Heart left ventricle (tissue), 16 donors: Measurements from ENCODE around the gene RAF1. TPM values are rescaled to one million over a fixed set of nuclear protein-coding genes. Genes with fewer than 3 reads are reported as not detected.

Source experiments
- ATAC-seq, 4 donors: fragments of 200-7000 bp; cut with Tn5 transposase; one replicate each; pipeline ENCODE4 v1.9.1; 2020 to 2022; ENCODE audit warnings: moderate library complexity in 4 of 4, mild to moderate bottlenecking in 3 of 4, moderate number of reproducible peaks in 1 of 4
- DNase-seq, 5 donors: peaks; one replicate each; pipeline ENCODE4 v3.0.0-alpha.2; 2020
- H3K27ac ChIP-seq, 12 donors: fragments of 200-600 bp; sonication (generic) in 4 of 12; one replicate each; pipeline versions ENCODE4 v1.5.0 to v1.8.0; 2016 to 2022; ENCODE audit warnings: mild to moderate bottlenecking in 2 of 12
- H3K27me3 ChIP-seq, 9 donors: fragments of 200-600 bp; sonication (generic) in 2 of 9; one replicate each; pipeline versions ENCODE4 v1.5.1 to v1.8.0; 2016 to 2022; ENCODE audit warnings: mild to moderate bottlenecking in 3 of 9
- H3K36me3 ChIP-seq, 9 donors: fragments of 200-600 bp; sonication (generic) in 2 of 9; one replicate each; pipeline versions ENCODE4 v1.5.0 to v1.8.0; 2018 to 2022; ENCODE audit warnings: mild to moderate bottlenecking in 2 of 9
- H3K4me1 ChIP-seq, 12 donors: fragments of 200-600 bp; sonication (generic) in 4 of 12; one replicate each; pipeline versions ENCODE4 v1.5.0 to v1.8.0; 2016 to 2022; ENCODE audit warnings: mild to moderate bottlenecking in 3 of 12
- H3K4me3 ChIP-seq, 12 donors: fragments of 200-600 bp; sonication (generic) in 4 of 12; one replicate each; pipeline versions ENCODE4 v1.5.0 to v1.8.0; 2017 to 2022; ENCODE audit warnings: mild to moderate bottlenecking in 9 of 12, moderate library complexity in 4 of 12
- H3K9me3 ChIP-seq, 12 donors: fragments of 200-600 bp; sonication (generic) in 4 of 12; one replicate each; pipeline versions ENCODE4 v1.5.0 to v1.8.0; 2016 to 2022; ENCODE audit warnings: mild to moderate bottlenecking in 1 of 12
- POLR2A ChIP-seq, 2 donors: fragments of 450-650 bp; IDR thresholded peaks; one replicate each; pipeline ENCODE4 v1.6.1; 2017; ENCODE audit warnings: antibody characterized with exemption in 2 of 2, mild to moderate bottlenecking in 2 of 2, moderate library complexity in 2 of 2
- WGBS, 4 donors: extraction: QIAGEN DNeasy Blood & Tissue Kit in 2 of 4; methylation state at CpG; one replicate each; pipeline versions ENCODE4 v1.1.5 to v1.1.7; 2013 to 2018; 5-methylcytosine and 5-hydroxymethylcytosine counted together
- intact Hi-C, 10 donors: fragments of 100-400 bp; cut with DNase I; formaldehyde crosslinking; loops; one replicate each; pipeline versions ENCODE4 v1.11.1 to v1.14.2; 2022
- polyA plus RNA-seq, 2 donors: library from polyadenylated mRNA; stranded (reverse); fragments of 200-250 nt; gene quantifications; one replicate each; pipeline ENCODE4 v1.2.3, GENCODE V29; 2013
- total RNA-seq, 9 donors: library from RNA; depleted of rRNA in 2 of 9; stranded (reverse); fragments of >200 nt in 2 of 9; fragmentation: NEBNext Ultra II Directional in 3 of 9; extraction: Animal tissue kit (Norgen Biotek cat#: 25700) in 3 of 9; gene quantifications; one replicate each; pipeline versions ENCODE4 v1.1.0 to v1.2.4, GENCODE V29; 2016 to 2023
- TF ChIP-seq, protein P1 (sequence below), 12 donors: fragments of 200-600 bp; sonication (generic) in 4 of 12; IDR thresholded peaks; one replicate each; pipeline versions ENCODE4 v1.5.0 to v1.8.0; 2018 to 2022; ENCODE audit warnings: antibody characterized with exemption in 12 of 12, mild to moderate bottlenecking in 5 of 12
- donor health status: ischemic (EF 13 %, LVEDD 7.1; RV severe dilation, severe dysfunction).
- donor health status: healthy with polysubstance abuse.
- donor health status: DM: no; HTN: yes; CAD: no.
- donor health status: DM: no; HTN: no; CAD: no.
- donor health status: ischemic (EF 25% LVEDD 6.9; RV normal size, moderate dysfunction).
- donor health status: ischemic (EF 25% LVEDD 5.7; RV mildly dilated, moderate dysfunction).
- donor health status: healthy.
- donor health status: DM: yes; HTN: yes; CAD: no.
- donor health status: ischemic (EF 35%, LVEDD 5.7; RV mildly dilated, moderate dysfunction).
- donor health status: nonischemic (EF 11% LVEDD 7.7; RV severe dilation, severe dysfunction).
- donor health status: DM: yes; HTN: yes; CAD: no.
- donor health status: PGD.
- donor health status: ischemic (EF 29% LVEDD 5.4; RV normal size, mild dysfunction).
- donor health status: nonischemic (EF 23%, LVEDD 6.1; RV moderate dilation, normal function).

RAF1 gene
- total and polyA plus RNA-seq, 11 donors, result 62.7 to 197 (median 135) TPM

DNA sequence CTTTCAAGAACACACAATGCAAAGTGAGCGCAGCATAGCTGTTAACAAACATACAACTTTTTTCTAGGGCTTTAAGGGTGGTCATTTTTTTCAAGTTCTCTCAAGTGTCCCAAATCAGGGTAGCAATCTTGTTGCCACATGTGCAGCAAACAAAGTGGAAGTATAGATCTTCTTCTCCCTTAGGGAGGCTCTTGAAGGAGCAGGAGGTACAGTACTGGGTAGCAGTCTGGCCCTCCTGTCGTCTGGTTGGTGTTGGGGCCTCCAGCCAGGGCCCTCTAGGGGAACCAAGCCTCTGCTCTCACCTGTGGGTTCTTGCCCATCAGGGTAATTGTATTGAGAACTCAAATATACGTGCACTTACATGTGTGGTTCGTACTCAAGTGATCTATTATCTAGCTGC lies 81.2 kb downstream of the RAF1 start:
- Histone ChIP-seq H3K4me3 (no peak overlapping the region), H3K9me3 (no peaks in the 10 kb centered on the region), H3K27ac (peak overlapping the region in 1 of 12 donors; percentile 15), H3K36me3 (peaks cover 2 to 100% (median 96%) of the 10 kb centered on the region in 9 donors), H3K27me3 (no peaks in the 10 kb centered on the region), H3K4me1 (peaks cover 0 to 22% (median 7%) of the 10 kb centered on the region in 12 donors)
- intact Hi-C loops, result loop anchor here in 1 of 10 donors (10.0 kb wide), 1 partner anchor 142 kb away; no protein-coding TSS in a partner anchor
- TF ChIP-seq, protein P1, sequence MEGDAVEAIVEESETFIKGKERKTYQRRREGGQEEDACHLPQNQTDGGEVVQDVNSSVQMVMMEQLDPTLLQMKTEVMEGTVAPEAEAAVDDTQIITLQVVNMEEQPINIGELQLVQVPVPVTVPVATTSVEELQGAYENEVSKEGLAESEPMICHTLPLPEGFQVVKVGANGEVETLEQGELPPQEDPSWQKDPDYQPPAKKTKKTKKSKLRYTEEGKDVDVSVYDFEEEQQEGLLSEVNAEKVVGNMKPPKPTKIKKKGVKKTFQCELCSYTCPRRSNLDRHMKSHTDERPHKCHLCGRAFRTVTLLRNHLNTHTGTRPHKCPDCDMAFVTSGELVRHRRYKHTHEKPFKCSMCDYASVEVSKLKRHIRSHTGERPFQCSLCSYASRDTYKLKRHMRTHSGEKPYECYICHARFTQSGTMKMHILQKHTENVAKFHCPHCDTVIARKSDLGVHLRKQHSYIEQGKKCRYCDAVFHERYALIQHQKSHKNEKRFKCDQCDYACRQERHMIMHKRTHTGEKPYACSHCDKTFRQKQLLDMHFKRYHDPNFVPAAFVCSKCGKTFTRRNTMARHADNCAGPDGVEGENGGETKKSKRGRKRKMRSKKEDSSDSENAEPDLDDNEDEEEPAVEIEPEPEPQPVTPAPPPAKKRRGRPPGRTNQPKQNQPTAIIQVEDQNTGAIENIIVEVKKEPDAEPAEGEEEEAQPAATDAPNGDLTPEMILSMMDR (IDR thresholded peaks at IDR 0.05), result no peak
- no peak for TF ChIP-seq POLR2A (IDR thresholded peaks at IDR 0.05)
- 70 to 80% (median 75%) methylated on average over 4 of the region's 4 CpGs for WGBS, 4 donors
- ATAC-seq, result no peak
- no peak for DNase-seq

DNA sequence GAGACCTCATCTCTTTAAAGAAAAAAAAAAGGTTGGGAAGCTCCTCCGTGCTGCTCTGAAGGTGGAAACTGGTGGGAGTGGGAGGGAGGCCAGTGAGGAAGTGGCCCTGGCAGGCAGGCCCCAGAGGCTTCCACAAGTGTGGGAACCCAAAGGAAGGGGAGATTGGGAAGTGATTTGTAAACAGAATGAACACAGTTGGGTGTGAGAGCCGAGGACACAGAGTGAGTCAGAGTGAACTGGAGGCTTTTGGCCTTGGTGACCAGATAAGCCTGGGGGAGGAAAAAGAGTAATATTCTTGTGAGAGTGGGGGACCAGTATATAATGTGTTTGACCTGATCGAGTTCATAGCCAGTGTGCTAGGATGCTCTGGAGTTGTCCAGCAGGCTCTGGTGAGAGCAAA lies 84.0 kb downstream of the RAF1 start:
- DNase-seq (no peak), ATAC-seq (peak in 3 of 4 donors; percentile 6 to 36 (median 14))
- TF ChIP-seq, protein P1 (IDR thresholded peaks at IDR 0.05), result no peak
- TF ChIP-seq POLR2A (IDR thresholded peaks at IDR 0.05), result no peak
- intact Hi-C loops, result loop anchor here in 1 of 10 donors (10.0 kb wide), 1 partner anchor 145 kb away; no protein-coding TSS in a partner anchor
- H3K36me3 ChIP-seq, result peaks cover 2 to 99% (median 95%) of the 10 kb centered on the region in 9 donors
- H3K4me3 ChIP-seq, result no peak overlapping the region
- H3K27me3 ChIP-seq, result no peaks in the 10 kb centered on the region
- peaks cover 0 to 5% (median 0%) of the 10 kb centered on the region in 12 donors for H3K9me3 ChIP-seq
- peaks cover 0 to 15% (median 2%) of the 10 kb centered on the region in 12 donors for H3K4me1 ChIP-seq
- 34 to 51% (median 43%) methylated on average over 3 of the region's 3 CpGs for WGBS, 4 donors
- H3K27ac ChIP-seq, result peak overlapping the region in 2 of 12 donors; percentile 5 to 33

DNA sequence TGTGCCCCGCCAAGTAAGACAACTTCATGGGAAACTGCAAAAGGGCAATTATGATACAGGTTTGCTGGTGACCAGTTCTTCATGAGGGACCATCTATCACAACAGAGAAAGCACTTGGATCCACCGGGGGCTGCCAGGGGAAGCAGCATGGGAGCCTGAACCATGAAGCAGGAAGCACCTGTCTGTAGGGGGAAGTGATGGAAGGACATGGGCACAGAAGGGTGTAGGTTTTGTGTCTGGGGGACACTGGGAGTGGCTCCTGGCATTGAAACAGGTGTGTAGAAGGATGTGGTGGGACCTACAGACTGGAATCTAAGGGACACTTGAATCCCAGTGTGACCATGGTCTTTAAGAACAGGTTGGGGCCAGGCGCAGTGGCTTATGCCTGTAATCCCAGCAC lies 84.5 kb downstream of the RAF1 start:
- no peak for TF ChIP-seq POLR2A (IDR thresholded peaks at IDR 0.05)
- TF ChIP-seq, protein P1 (IDR thresholded peaks at IDR 0.05), result no peak
- intact Hi-C loops, result no loop called here
- Histone ChIP-seq H3K36me3 (peaks cover 2 to 99% (median 95%) of the 10 kb centered on the region in 9 donors), H3K27ac (peak overlapping the region in 1 of 12 donors; percentile 33), H3K9me3 (peaks cover 0 to 5% (median 0%) of the 10 kb centered on the region in 12 donors), H3K27me3 (no peaks in the 10 kb centered on the region), H3K4me1 (peaks cover 0 to 20% (median 5%) of the 10 kb centered on the region in 12 donors), H3K4me3 (no peak overlapping the region)
- ATAC-seq (no peak), DNase-seq (no peak)
- WGBS, 4 donors, result 83 to 89% (median 84%) methylated on average over 3 of the region's 3 CpGs

DNA sequence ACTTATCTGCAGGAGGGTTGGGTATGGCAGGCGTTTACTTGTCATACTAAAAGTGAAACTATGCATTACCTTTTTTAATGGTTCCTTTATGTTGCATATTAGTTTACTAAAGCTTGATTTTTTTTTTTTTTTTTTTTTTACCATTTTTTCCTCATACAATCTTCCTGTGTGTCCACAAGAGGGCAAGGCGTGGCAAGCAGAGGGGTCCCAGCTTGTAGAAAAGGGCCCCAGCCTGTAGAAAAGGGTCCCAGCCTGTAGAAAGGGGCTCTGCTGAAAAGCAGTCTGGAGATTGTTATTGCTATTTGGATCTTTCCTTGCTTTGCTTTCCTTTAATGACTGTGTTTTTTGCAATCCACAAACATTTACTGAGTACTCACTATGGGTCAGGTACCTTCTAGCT lies 85.2 kb downstream of the RAF1 start:
- WGBS, 4 donors, result 91 to 96% (median 93%) methylated on average over 2 of the region's 2 CpGs
- intact Hi-C loops, result no loop called here
- Histone ChIP-seq H3K27ac (no peak overlapping the region), H3K4me1 (peaks cover 6 to 27% (median 11%) of the 10 kb centered on the region in 12 donors), H3K36me3 (peaks cover 2 to 99% (median 95%) of the 10 kb centered on the region in 9 donors), H3K4me3 (no peak overlapping the region), H3K9me3 (peaks cover 0 to 5% (median 0%) of the 10 kb centered on the region in 12 donors), H3K27me3 (no peaks in the 10 kb centered on the region)
- TF ChIP-seq, protein P1 (IDR thresholded peaks at IDR 0.05), result peak in 3 of 12 donors; percentile 3 to 7 (median 7)
- TF ChIP-seq POLR2A (IDR thresholded peaks at IDR 0.05), result no peak
- ATAC-seq, result no peak
- DNase-seq, result no peak
